ENCODE results near the gene FOXB1. TPM values are rescaled to one million over a fixed set of nuclear protein-coding genes. Genes with fewer than 3 reads are reported as not detected.

The FOXB1 gene
- total and polyA plus RNA-seq, 9 donors, result 0.24 TPM; not detected in 8

DNA sequence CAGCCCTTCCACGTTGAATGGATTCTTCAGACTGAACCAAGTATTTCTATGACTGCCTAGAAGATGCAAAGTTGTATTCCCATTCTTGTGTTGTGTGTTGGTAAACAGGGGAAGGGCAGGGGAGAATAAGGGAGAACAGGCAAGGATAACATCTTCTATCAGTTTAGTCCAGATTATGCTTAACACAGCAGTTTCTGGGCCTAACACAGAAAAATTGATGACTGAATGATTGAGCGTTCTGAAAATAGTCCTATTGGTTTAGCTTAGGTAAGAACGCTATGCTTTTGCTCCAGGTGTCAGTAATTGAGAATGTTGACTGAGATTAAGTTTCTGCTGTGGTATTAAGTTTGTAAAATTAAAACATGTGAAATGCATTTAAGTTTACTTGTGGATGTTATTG lies 8.6 kb downstream of the FOXB1 start:
- WGBS, 3 donors, result 76 to 77% (median 76%) methylated on average over 3 of the region's 3 CpGs
- H3K9me3 ChIP-seq, result no peaks in the 10 kb centered on the region
- no peaks in the 10 kb centered on the region for H3K36me3 ChIP-seq
- no peak for TF ChIP-seq EP300 (IDR thresholded peaks at IDR 0.05)
- no peak for TF ChIP-seq POLR2A (IDR thresholded peaks at IDR 0.05)
- TF ChIP-seq, protein P1, sequence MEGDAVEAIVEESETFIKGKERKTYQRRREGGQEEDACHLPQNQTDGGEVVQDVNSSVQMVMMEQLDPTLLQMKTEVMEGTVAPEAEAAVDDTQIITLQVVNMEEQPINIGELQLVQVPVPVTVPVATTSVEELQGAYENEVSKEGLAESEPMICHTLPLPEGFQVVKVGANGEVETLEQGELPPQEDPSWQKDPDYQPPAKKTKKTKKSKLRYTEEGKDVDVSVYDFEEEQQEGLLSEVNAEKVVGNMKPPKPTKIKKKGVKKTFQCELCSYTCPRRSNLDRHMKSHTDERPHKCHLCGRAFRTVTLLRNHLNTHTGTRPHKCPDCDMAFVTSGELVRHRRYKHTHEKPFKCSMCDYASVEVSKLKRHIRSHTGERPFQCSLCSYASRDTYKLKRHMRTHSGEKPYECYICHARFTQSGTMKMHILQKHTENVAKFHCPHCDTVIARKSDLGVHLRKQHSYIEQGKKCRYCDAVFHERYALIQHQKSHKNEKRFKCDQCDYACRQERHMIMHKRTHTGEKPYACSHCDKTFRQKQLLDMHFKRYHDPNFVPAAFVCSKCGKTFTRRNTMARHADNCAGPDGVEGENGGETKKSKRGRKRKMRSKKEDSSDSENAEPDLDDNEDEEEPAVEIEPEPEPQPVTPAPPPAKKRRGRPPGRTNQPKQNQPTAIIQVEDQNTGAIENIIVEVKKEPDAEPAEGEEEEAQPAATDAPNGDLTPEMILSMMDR (IDR thresholded peaks at IDR 0.05), result no peak
- H3K27ac ChIP-seq, result no peak overlapping the region
- peaks cover 5% of the 10 kb centered on the region for H3K27me3 ChIP-seq
- DNase-seq, result no peak
- intact Hi-C loops (cut with DNase I), result no loop called here
- H3K4me1 ChIP-seq (ENCODE audit: insufficient read depth), result no peaks in the 10 kb centered on the region
- H3K4me3 ChIP-seq, result no peak overlapping the region

DNA sequence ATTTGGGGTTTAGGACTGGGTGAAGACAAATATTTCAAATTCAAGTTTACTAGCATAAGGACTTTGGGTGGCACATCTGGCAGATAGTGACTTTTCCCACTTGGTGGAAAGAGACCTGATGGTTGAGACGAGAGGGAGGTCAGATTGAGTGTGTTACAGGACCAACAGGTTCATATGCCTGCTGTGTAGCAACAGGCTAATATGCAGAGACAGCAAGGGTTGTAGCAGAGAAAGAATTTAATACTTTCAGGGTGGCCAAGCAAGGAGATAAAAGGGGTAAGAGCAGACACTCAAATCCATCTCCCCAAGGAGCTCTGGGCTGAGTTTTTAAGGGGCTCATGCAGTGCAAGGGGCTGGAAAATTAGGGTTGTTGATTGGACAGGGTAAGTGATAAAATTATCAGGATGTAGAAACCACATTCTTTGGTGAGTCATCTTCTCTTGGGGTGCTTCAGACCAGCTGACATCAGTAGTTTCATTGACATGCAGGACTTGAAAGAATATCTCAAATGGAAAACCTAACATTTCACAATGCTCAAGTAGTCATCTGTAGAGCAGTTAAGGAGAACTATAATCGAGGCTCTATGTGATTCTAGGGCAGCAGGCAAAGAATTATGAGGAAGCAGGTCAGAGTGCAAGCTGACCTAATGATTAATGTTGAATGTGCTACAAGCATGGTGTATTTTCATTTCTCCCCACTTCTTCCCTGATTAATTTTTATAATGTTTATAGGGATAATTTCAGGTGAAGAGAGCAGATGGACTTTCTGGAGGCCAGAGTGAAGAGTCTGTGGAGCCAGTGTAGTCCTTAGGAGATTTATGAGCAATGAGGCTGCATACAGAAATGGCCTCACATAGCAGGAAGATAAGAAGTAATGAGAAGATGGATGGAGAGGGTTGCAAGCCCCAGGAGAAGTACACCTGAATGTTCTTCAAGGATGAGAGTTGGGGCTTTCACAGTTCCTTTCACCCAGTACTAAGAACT lies 13.7 kb downstream of the FOXB1 start:
- no peak for DNase-seq
- WGBS, 3 donors, result 4 to 8% (median 6%) methylated on average over 2 of the region's 2 CpGs
- no peaks in the 10 kb centered on the region for H3K27me3 ChIP-seq

DNA sequence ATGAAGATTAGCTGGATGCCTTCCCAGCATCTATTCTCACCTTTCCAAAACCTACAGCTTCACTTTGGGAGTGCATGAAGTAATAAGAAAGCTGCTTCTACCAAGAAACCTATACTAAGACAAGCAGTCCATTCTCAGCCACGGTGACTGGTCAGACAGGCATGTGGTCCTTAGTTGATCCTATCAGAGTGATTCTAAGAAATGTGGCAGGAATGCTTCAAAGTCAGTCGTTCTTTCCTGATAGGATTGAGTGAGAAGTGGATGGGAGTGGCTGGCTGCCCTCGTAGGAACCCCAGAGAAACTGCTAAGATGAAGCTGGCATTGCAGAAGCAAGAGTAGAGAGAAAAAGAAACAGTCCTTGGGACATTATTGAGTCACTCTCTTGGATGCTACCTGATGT lies 16.6 kb downstream of the FOXB1 start:
- Histone ChIP-seq H3K36me3 (no peaks in the 10 kb centered on the region), H3K9me3 (no peaks in the 10 kb centered on the region), H3K27ac (no peak overlapping the region), H3K4me1 (ENCODE audit: insufficient read depth) (peaks cover 8% of the 10 kb centered on the region), H3K4me3 (no peak overlapping the region), H3K27me3 (no peaks in the 10 kb centered on the region)
- intact Hi-C loops (cut with DNase I), result no loop called here
- TF ChIP-seq, protein P1 (IDR thresholded peaks at IDR 0.05), result no peak
- no peak for TF ChIP-seq EP300 (IDR thresholded peaks at IDR 0.05)
- no peak for TF ChIP-seq POLR2A (IDR thresholded peaks at IDR 0.05)
- 48 to 62% (median 60%) methylated on average over 3 of the region's 3 CpGs for WGBS, 3 donors
- DNase-seq, result no peak

More for the DNA sequence above, 13.7 kb downstream of the FOXB1 start:
- Histone ChIP-seq H3K27ac (no peak overlapping the region), H3K4me3 (no peak overlapping the region), H3K9me3 (no peaks in the 10 kb centered on the region), H3K4me1 (ENCODE audit: insufficient read depth) (no peaks in the 10 kb centered on the region), H3K36me3 (no peaks in the 10 kb centered on the region)
- no peak for TF ChIP-seq POLR2A (IDR thresholded peaks at IDR 0.05)
- intact Hi-C loops (cut with DNase I), result no loop called here

DNA sequence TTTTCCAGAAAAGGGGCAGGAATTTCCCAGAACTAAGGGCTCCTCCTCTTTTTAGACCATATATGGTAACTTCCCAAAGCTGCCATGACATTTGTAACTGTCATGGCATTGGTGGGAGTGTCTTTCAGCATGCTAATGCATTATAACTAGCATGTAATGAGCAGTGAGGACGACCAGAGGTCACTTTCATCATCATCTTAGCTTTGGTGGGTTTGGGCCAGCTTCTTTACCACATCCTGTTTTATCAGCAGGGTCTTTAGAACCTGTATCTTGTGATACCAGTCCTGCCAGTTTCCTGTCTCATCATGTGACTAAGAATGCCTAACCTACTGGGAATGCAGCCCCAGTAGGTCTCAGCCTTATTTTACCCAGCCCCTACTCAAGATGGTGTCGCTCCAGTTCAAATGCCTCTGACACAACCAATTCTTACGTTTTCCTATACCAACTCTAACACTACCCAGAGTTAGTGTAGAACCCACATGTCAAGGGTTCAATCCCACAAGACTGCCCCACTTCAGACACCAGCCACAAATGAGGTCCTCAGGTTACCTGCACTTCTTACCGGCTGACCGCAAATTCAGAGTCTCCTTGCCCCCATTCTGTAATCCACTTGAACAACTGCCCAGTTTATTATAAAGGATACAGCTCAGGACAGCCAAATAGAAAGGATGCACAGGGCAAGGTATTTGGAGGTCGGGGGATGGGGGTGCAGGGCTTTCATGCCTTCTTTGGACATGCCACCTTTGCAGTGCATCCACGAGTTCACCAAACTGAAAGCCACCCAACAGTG lies 17.7 kb downstream of the FOXB1 start:
- Histone ChIP-seq H3K4me3 (no peak overlapping the region), H3K9me3 (no peaks in the 10 kb centered on the region), H3K4me1 (ENCODE audit: insufficient read depth) (peaks cover 10% of the 10 kb centered on the region), H3K36me3 (no peaks in the 10 kb centered on the region), H3K27me3 (no peaks in the 10 kb centered on the region), H3K27ac (no peak overlapping the region)
- no peak for DNase-seq
- TF ChIP-seq, protein P1 (IDR thresholded peaks at IDR 0.05), result no peak
- TF ChIP-seq POLR2A (IDR thresholded peaks at IDR 0.05) (no peak), EP300 (IDR thresholded peaks at IDR 0.05) (no peak)
- intact Hi-C loops (cut with DNase I), result no loop called here
- WGBS, 3 donors, result 85 to 89% (median 85%) methylated on average over 7 of the region's 7 CpGs
